Right hindlimb (tissue), 1 donor: Measurements from ENCODE around the gene SERPINA3.
A peak's percentile ranks its signal among the peaks of the same experiment; 100 is the strongest.
"Not testable (repeated sequence)": the region's sequence is repeated elsewhere in the genome, so short reads cannot be mapped to it uniquely, and the experiment has no call there.

Experiments
- DNase-seq: peaks from one replicate; pipeline ENCODE4 v3.0.0-alpha.2; 2018

Gene SERPINA3

GRCh38 chr14:94612174-94612573 lies at the start of gene SERPINA3:
TSS of gene SERPINA3 (plus strand) at chr14:94612391. CDS start at chr14:94614442, 2,051 bp downstream.
- no peak for DNase-seq

GRCh38 chr14:94562941-94563883 lies 49.0 kb upstream of the SERPINA3 start:
- DNase-seq: no peak

- DNase-seq: no peak
Measured at GRCh38 chr14:94564381-94564780, 47.8 kb upstream of the SERPINA3 start.

GRCh38 chr14:94568186-94568585 lies 44.0 kb upstream of the SERPINA3 start:
- DNase-seq: no peak

GRCh38 chr14:94569381-94570001 lies 42.7 kb upstream of the SERPINA3 start:
- DNase-seq: no peak

- no peak for DNase-seq
Measured at GRCh38 chr14:94570002-94570400, 42.2 kb upstream of the SERPINA3 start.

GRCh38 chr14:94570440-94570839 lies 41.8 kb upstream of the SERPINA3 start:
- DNase-seq: no peak

- peak; percentile 54 for DNase-seq
Measured at GRCh38 chr14:94571395-94571794, 40.8 kb upstream of the SERPINA3 start.

GRCh38 chr14:94571950-94572349 lies 40.2 kb upstream of the SERPINA3 start:
- no peak for DNase-seq

- DNase-seq: no peak
Measured at GRCh38 chr14:94572637-94573303, 39.4 kb upstream of the SERPINA3 start.

- DNase-seq: no peak
Measured at GRCh38 chr14:94573475-94574277, 38.5 kb upstream of the SERPINA3 start.

- DNase-seq: no peak
Measured at GRCh38 chr14:94574336-94574735, 37.9 kb upstream of the SERPINA3 start.

GRCh38 chr14:94575730-94576585 lies 36.2 kb upstream of the SERPINA3 start:
- no peak for DNase-seq

- DNase-seq: not testable (repeated sequence)
Measured at GRCh38 chr14:94577472-94577871, 34.7 kb upstream of the SERPINA3 start.

- no peak for DNase-seq
Measured at GRCh38 chr14:94578712-94579111, 33.5 kb upstream of the SERPINA3 start.

GRCh38 chr14:94581127-94581999 lies 30.8 kb upstream of the SERPINA3 start, which contains the start of gene SERPINA5:
TSS of gene SERPINA5 (plus strand) at chr14:94581426. CDS start at chr14:94587363, 5,937 bp downstream.
- DNase-seq: peak; percentile 61

GRCh38 chr14:94582199-94582750 lies 29.9 kb upstream of the SERPINA3 start:
- no peak for DNase-seq

- no peak for DNase-seq
Measured at GRCh38 chr14:94582851-94583250, 29.3 kb upstream of the SERPINA3 start.

GRCh38 chr14:94583557-94583956 lies 28.6 kb upstream of the SERPINA3 start:
- no peak for DNase-seq
